T follicular helper cell (primary cell): ENCODE measurements around the gene ATP6V0B.

Source experiments
- DNase-seq: peaks from one replicate; pipeline ENCODE4 v3.0.0-alpha.2; 2020; ENCODE audit warnings: low read depth

Gene ATP6V0B

DNA sequence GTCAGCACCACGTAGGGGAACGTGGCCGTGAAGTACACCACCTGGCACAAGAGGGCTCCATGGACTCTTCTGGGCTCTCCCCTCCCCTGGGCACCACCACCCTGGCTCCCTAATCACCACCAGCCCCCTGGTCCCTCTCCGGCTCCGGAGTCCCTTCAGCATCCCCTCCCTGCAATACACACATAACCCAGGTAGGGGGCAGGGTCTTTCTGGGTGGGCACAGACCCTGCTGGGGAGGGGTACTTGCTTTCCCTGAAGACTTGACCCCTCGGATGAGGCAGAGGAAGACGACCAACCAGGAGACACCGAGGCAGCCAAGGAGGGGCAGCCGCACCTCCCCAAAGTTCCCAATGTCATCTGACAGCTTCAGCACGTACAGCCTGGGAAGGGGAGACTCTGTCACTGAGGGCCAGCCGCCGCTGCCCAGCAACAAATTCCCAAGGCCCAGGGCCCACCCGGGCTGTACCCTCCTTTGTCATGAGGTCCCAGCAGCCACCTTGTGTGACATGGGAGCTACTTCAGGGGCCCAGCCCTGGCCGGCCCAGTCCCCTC is 27.9 kb downstream of the ATP6V0B start:
- DNase-seq = no peak

DNA sequence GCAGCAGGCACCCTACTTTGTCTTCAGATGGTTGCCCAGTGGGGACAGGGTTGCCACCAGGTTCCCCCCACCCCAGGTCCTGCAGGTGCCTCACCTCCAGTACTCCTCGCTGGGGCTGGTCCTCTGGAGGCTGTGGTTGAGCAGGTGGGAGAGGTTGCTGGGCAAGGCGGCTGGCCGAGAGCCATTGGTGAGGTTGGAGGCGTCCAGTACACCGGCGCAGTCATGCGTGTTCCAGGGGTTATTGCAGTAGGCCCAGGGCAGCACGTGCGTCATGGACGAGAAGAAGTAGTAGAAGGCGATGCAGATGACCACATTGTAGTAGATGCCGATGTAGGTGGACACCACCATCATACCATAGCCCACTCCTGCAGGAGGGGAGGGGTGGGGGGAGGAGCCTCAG is 33.5 kb downstream of the ATP6V0B start:
- no peak for DNase-seq

DNA sequence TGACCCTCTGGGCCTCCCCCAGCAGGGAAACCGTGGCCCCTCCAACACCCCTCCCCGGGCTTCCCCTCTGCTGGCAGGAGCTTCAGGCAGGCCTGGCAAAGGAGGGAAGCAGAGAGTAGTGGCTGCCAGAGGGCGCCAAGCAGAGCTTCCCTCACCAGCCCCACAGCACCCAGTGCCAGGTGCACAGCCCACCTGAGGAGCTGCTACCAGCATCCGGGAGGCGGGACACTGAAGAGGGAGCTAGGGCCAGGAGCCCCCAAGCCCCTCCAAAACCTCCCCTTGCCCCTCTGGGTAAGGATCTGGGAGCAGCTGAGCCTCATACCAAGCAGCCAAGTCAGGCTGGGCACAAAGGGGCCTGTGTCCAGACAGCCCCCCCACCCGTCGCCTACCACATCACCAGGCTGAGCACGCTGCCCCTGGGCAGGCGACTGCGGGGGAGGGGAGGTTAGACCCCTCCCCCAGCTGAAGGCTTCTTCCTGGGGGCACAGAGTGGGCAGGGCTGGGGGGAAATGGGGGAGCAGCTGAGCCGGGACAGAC is 36.2 kb downstream of the ATP6V0B start:
- DNase-seq = no peak

DNA sequence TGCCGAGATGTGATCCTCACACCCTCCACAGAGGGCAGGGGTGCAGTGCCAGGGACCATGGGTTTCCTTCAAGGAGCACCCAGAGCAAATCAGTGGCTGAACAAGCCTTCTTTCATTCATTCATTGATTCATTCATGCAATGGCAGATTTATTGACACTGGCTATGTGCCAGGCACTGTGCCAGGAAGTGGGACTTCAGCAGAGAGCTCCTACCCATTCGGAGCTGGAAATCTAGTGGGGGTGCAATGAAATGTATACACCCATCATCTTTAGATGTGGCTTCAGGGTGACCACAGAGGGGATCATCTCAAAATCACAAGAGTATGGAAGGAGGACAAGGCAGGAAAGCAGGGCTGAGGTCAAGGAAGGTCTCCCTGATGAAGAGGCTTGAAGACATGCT is 37.6 kb downstream of the ATP6V0B start:
- no peak for DNase-seq

- no peak for DNase-seq
Observed at GRCh38 chr1:44012941-44013609, 38.3 kb downstream of the ATP6V0B start.

DNA sequence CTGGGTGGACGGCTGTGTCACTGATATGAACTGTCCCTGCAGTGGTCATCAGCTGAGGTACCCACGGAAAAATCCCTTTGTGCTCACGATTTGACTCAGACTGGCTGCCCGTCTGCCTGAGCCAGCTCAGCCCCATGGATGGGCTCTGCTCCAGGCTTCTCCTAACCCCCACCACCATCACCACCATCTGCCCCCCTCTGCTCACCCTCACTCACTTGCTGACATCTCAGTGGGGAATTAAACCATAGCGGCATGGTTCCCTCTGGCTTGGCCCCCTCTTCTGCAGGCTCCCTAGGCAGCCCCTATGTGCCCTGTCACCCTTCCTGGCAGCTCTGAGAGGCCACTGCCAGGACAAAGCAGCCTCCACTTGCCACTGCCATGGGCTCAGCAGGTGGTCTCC is 39.2 kb downstream of the ATP6V0B start:
- DNase-seq = no peak

GRCh38 chr1:44014365-44015104 is 39.8 kb downstream of the ATP6V0B start:
- no peak for DNase-seq

DNA sequence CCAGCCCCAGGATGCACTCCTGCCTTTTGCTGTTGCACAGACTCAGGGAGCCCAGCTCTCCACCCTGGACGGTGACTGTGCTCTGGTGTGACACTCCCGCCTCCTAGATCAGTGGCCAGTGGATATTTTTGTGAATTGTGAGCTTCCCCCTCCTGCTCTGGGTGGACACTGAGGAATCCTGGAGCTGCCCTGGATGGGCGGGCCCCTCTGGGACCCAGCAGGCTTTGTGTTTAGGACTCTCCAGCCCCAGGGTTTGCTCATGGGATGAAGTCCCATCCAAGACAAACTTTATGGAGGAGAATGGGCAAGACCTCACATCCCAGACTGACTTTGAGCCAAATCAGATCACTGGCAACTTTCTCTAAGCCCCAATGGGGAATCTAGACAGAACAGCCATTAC is 40.4 kb downstream of the ATP6V0B start:
- no peak for DNase-seq

DNA sequence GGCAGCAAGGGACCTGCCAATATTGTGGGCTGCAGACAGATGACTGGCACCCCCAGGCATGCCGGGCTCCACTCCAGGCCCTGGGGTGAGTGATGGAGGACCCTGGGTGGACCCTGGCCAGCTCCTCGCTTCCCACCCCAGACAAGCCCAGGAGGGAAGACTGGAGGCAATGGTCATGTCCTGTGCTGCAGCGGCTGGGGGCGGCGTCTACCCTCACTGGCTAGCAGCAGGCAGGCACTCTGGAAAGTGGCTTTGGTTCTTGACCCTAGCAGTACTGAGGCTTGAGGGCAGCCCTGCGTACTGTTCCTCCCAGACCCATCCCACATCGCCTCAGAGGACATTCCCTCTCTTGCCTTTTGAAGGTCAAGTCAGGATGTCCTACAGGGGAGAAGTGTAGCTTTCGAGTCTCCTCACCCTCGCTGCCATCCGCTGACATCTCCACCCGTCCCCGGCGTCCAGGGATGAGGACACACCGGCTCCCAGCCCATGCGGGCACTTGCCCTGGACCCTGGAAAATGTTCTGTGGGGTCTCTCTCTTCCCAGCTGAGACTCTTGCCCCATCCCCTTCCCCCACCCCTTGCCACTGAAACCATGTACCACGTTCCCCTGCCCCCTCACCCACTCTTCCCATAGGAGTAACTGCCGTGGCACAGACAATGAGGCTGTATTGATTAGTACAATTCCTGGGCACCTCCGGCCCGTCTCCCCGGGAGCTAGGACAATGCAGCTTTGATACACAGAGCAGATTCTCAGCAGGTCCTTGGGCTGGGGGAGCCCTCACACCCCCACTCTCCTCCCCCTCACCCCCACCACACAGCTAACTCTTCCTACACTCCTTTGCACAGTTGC is 41.5 kb downstream of the ATP6V0B start:
- no peak for DNase-seq

DNA sequence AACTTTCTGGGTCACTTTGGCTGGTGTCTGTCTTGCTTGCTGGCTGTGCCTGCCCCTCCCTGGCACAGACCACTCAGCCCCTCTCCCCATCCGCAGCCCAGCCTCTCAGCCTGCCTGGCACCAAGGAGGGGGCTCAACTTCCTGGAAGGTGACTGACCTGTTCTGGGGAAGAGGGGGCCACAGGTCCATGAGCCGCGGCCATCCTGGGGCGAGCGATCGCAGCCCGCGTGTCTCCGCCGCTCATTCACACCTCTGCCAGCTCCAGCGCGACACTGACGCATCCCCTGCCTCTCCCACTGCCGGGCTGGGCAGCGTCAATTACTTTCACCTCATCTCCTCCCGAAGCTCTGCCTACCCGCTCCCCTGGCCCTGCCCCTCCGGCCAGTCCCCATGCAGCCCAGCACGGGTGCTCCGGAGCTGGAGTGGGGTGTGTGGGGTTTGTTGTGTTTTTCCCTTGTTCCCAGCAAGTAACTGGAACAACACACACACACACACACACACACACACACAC is 42.2 kb downstream of the ATP6V0B start:
- DNase-seq = no peak

GRCh38 chr1:44019466-44019948 is 44.7 kb downstream of the ATP6V0B start:
- DNase-seq = no peak

- no peak for DNase-seq
Observed at GRCh38 chr1:44020464-44020863, 45.7 kb downstream of the ATP6V0B start.

DNA sequence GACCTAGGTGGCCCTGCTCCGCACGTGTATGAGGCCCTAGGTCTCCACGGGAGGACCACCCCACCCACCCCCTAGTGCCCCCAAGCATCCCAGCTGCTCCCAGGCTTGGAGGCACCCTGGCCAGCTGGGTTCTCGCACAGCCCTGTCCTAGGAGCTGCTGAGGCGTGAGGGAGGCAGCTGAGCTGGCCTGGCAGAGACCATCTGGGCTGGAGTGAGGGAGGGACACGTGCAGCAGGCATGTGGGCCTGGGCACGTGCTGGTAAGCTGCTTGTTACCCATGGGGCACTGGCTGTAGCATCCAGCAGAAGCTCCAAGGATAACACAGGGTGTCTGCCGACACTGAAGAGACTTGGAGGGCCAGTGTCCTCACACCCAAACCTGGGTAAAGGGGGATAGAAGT is 46.4 kb downstream of the ATP6V0B start:
- DNase-seq = no peak

- no peak for DNase-seq
Observed at GRCh38 chr1:44021581-44022321, 47.0 kb downstream of the ATP6V0B start.

DNA sequence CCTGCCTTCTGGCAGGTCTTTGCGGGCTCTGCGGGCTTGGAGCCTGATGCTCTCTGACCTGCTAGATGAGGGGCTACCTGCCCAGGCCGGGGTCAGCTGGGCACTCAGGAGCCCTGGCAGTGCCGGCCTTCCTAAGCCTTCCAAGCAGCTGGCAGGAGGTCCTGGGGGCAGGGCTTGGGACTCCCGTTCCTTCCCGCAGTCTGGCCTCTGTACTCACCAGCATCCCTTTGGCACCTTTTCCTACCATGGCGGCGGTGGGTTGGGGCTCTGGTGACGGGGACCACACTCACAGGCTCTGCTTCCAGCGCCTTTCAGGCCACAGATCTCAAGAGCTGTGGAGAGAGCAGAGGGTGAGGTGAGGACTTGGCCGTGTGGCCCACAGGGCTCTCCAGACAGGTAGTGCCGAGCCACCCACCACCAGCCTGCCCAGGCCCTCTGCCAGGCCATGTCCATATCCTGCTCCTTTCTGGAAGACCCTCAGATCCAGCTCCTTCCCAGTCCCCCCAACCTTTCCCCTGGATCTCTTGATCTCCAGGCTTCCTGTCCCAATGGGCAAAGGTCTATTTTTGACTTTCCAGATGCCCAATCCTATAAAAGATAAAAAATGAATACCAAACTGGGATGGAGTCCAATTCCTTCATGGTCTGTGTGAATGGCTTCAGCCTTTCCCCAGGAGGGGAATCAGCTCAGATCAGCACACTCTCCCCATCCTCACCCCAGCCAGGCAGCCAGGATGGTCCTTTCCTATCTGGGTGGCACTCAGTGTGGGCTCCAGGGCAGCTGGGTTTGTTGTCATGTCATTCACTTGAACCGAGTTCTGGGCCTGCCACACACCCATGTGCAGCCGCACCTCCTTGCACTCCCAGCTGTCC is 49.5 kb downstream of the ATP6V0B start:
- no peak for DNase-seq

- no peak for DNase-seq
Observed at GRCh38 chr1:44024903-44025525, 50.3 kb downstream of the ATP6V0B start.

DNA sequence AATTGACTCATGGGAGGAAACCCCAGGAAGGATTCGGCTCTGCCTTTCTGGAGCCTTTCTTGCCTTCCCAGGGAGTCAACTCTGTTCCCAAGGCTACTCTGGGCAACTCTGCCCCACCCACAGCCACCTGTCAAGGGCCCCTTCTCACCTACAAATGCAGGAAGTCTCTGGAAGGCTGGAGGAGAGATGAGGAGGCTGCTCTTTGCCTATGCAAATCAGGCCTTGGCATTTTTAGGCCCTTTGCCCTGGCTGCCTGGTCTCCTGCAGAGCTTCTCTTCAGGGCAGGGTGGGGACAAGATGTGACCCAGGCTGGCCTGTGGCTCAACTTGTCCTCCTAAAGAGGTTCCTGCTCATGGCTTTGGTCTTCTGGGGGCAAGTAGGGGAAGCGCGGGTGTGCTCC is 51.1 kb downstream of the ATP6V0B start:
- no peak for DNase-seq

- DNase-seq = no peak
Observed at GRCh38 chr1:44027320-44027719, 52.6 kb downstream of the ATP6V0B start.
